ENCODE data around the gene SLC12A2.
A peak's percentile ranks its signal among the peaks of the same experiment; 100 is the strongest.

Gene SLC12A2

GRCh38 chr5:128201065-128201926, 117.7 kb downstream of the SLC12A2 start:
- POLR2A ChIA-PET, result no interaction called here
- peak; percentile 82 for DNase-seq (ENCODE audit: extremely low spot score)
- TF ChIP-seq FOXA1 (IDR thresholded peaks at IDR 0.05) (no peak), ARNT (IDR thresholded peaks at IDR 0.05) (no peak), L3MBTL2 (conservative IDR thresholded peaks at IDR 0.05) (peak; percentile 52; the same call in 1 of the 2 replicates)
- CTCF ChIA-PET, result interaction anchor here (0.6 to 1.6 kb wide), 5 partner anchors 14 to 326 kb away, joined by 3 to 13 read pairs (median 4); no protein-coding TSS in a partner anchor

- TF ChIP-seq TARDBP (IDR thresholded peaks at IDR 0.05) (no peak), LEF1 (IDR thresholded peaks at IDR 0.05; ENCODE audit: borderline replicate concordance) (no peak), FOXM1 (IDR thresholded peaks at IDR 0.05; ENCODE audit: borderline replicate concordance) (no peak), L3MBTL2 (conservative IDR thresholded peaks at IDR 0.05) (no peak), ELF4 (IDR thresholded peaks at IDR 0.05) (no peak), ARNT (IDR thresholded peaks at IDR 0.05) (no peak), SUZ12 (IDR thresholded peaks at IDR 0.05) (no peak), NFRKB (IDR thresholded peaks at IDR 0.05) (no peak), ZNF384 (IDR thresholded peaks at IDR 0.05) (no peak), BHLHE40 (IDR thresholded peaks at IDR 0.05; ENCODE audit: borderline replicate concordance) (no peak), SP1 (IDR thresholded peaks at IDR 0.05) (no peak), FOXK2 (IDR thresholded peaks at IDR 0.05) (no peak), PKNOX1 (IDR thresholded peaks at IDR 0.05) (no peak), CTBP1 (IDR thresholded peaks at IDR 0.05; ENCODE audit: borderline replicate concordance) (no peak), FOXA1 (IDR thresholded peaks at IDR 0.05) (no peak), HDGF (IDR thresholded peaks at IDR 0.05; ENCODE audit: borderline replicate concordance) (no peak)
- CTCF ChIA-PET, result interaction anchor here (1.6 kb wide), 1 partner anchor 327 kb away, joined by 13 read pairs; no protein-coding TSS in a partner anchor
Observed at GRCh38 chr5:128202320-128202719, 118.8 kb downstream of the SLC12A2 start.

GRCh38 chr5:128208436-128208835, 124.9 kb downstream of the SLC12A2 start:
- ChIA-PET POLR2A (no interaction called here), CTCF (no interaction called here)
- no peak for DNase-seq (ENCODE audit: extremely low spot score)
- TF ChIP-seq LEF1 (IDR thresholded peaks at IDR 0.05; ENCODE audit: borderline replicate concordance) (no peak), NFRKB (IDR thresholded peaks at IDR 0.05) (no peak), SP1 (IDR thresholded peaks at IDR 0.05) (no peak), L3MBTL2 (conservative IDR thresholded peaks at IDR 0.05) (no peak), BHLHE40 (IDR thresholded peaks at IDR 0.05; ENCODE audit: borderline replicate concordance) (no peak), CTBP1 (IDR thresholded peaks at IDR 0.05; ENCODE audit: borderline replicate concordance) (no peak), ZNF384 (IDR thresholded peaks at IDR 0.05) (no peak), FOXM1 (IDR thresholded peaks at IDR 0.05; ENCODE audit: borderline replicate concordance) (no peak), FOXK2 (IDR thresholded peaks at IDR 0.05) (no peak), PKNOX1 (IDR thresholded peaks at IDR 0.05) (no peak), TARDBP (IDR thresholded peaks at IDR 0.05) (no peak), FOXA1 (IDR thresholded peaks at IDR 0.05) (no peak), ARNT (IDR thresholded peaks at IDR 0.05) (no peak), ELF4 (IDR thresholded peaks at IDR 0.05) (no peak), HDGF (IDR thresholded peaks at IDR 0.05; ENCODE audit: borderline replicate concordance) (no peak), SUZ12 (IDR thresholded peaks at IDR 0.05) (no peak)

More at GRCh38 chr5:128202320-128202719, 118.8 kb downstream of the SLC12A2 start:
- DNase-seq (ENCODE audit: extremely low spot score), result no peak
- POLR2A ChIA-PET, result no interaction called here

GRCh38 chr5:128212191-128212806, 128.7 kb downstream of the SLC12A2 start:
- ChIA-PET POLR2A (no interaction called here), CTCF (interaction anchor here (0.6 kb wide), 1 partner anchor 320 kb away, joined by 3 read pairs; no protein-coding TSS in a partner anchor)
- no peak for TF ChIP-seq FOXA1 (IDR thresholded peaks at IDR 0.05)
- no peak for TF ChIP-seq SUZ12 (IDR thresholded peaks at IDR 0.05)
- TF ChIP-seq TARDBP (IDR thresholded peaks at IDR 0.05), result no peak
- no peak for DNase-seq (ENCODE audit: extremely low spot score)

- DNase-seq (ENCODE audit: extremely low spot score), result peak; percentile 61
- CTCF ChIA-PET, result no interaction called here
Observed at GRCh38 chr5:128213340-128213739, 129.8 kb downstream of the SLC12A2 start.

More at GRCh38 chr5:128213340-128213739, 129.8 kb downstream of the SLC12A2 start:
- TF ChIP-seq ELF4 (IDR thresholded peaks at IDR 0.05) (no peak), TARDBP (IDR thresholded peaks at IDR 0.05) (no peak), ZNF384 (IDR thresholded peaks at IDR 0.05) (no peak), FOXK2 (IDR thresholded peaks at IDR 0.05) (no peak), CTBP1 (IDR thresholded peaks at IDR 0.05; ENCODE audit: borderline replicate concordance) (no peak), NFRKB (IDR thresholded peaks at IDR 0.05) (no peak), FOXA1 (IDR thresholded peaks at IDR 0.05) (no peak), L3MBTL2 (conservative IDR thresholded peaks at IDR 0.05) (no peak), ARNT (IDR thresholded peaks at IDR 0.05) (no peak), LEF1 (IDR thresholded peaks at IDR 0.05; ENCODE audit: borderline replicate concordance) (no peak), PKNOX1 (IDR thresholded peaks at IDR 0.05) (no peak)
- POLR2A ChIA-PET, result no interaction called here
